NCI-H460 (cell line): ENCODE measurements around the gene APP. TPM values are rescaled to one million over a fixed set of nuclear protein-coding genes. Genes with fewer than 3 reads are reported as not detected.

ENCODE experiments used
- DNase-seq: peaks from one replicate; pipeline ENCODE4 v3.0.0-alpha.2; 2016; ENCODE audit warnings: low read depth; ENCODE audit errors: extremely low read depth
- total RNA-seq: library from RNA; depleted of rRNA; stranded (reverse); fragments of >200 nt; shearing (Covaris generic); gene quantifications from 2 replicates; pipeline ENCODE4 v1.2.3, GENCODE V29; 2014

APP gene
- total RNA-seq, 1 experiment from 2014 or later: 320 TPM

DNA sequence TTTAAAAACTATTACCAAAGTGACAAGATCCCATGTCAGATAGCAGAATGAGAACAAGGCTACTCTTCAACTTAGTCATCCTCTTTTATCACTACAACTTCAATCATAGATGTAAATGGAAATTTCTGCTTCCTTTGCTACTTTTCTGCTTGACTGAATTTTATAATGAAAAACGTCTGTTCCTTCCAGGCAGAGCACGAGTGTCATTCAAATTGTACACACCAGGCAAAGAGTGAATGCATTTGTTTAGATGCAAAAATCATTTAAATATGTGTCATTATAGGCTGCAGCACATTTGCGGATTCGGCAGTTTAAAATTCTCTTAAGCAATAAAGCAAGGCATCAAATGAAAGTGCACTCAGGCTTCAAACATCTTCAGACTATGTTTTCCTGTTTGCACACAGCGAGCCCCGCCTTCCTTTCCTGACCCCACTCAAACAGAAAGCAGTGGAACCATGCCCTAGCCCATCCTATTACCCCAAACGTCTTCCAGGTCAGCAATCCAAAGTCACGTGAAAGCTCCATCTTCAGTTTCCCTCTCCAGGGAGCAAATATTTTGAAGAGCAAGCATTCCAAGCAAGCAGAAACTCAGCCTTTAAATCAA lies 99.6 kb downstream of the APP start:
- DNase-seq: peak; percentile 26

GRCh38 chr21:26070121-26070520 lies 100.4 kb downstream of the APP start:
- no peak for DNase-seq

DNA sequence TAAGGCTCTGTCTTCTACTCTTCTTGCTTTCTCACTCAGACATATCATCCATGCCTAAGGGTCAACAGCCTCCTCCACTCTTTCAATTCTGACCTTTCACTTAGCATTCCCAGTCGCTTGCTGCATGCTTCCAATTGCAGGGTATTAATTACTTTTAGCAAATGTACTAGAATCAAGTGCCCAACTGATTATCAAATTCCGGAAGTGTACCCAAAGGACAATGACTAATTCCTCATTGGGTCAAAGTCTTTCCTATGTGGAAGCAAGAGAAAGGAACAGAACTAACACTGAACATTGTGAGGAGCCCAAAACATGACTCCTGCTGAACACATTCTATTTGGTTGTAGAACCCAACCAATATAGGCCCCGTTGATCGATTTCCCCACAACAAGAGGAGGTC lies 101.8 kb downstream of the APP start:
- no peak for DNase-seq

DNA sequence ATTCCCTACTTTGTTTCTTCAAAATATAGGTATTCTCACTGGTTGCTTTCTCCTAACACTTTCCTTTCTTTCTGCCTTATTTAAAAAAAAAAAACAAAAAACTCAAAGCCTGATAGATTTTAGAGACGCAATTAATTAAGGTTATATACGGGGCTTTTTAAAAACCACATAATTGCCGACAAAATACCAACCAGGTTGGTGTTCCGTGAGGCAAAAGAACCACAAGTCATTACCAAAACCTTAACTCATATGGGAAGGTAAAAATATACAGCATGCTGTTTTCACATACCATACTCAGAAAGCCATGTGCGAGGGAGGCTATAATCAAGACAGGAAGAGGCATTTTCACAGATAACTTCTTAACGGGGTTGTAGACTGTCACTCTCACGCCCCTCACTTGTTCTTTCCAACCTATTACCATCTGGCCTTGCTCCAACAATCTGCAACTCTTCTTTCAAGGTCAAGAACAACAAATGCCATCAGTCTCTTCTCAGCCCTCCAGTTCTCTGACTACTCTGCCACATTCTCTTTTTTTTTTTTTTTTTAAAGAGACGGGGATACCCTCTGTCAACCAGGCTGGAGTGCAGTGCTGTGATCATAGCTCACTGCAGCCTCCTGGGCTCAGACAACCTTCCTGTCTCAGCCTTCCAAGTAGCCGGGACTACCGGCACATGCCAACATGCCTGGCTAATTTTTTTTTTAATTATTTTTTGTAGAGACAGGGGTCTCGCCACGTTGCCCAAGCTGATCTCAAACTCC lies 102.6 kb downstream of the APP start:
- no peak for DNase-seq

DNA sequence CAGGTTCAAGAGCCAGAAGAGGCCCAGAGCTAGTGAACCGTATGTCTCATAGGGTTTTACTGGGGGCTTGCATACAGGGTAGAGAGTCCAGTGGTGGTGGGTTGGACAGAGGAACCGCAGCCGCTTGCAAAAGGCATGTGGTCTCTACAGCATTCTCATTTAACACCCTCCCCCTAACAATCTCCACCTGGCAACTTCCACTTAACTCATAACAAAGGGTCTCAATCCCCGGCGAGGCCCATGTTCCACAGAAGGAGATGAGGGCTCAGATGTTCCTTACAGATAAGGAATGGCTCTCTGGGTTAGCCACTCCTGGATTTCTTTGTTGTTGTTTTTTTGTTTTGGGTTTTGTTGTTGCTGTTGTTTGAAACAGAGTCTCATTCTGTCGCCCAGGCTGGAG lies 106.1 kb downstream of the APP start:
- no peak for DNase-seq

DNA sequence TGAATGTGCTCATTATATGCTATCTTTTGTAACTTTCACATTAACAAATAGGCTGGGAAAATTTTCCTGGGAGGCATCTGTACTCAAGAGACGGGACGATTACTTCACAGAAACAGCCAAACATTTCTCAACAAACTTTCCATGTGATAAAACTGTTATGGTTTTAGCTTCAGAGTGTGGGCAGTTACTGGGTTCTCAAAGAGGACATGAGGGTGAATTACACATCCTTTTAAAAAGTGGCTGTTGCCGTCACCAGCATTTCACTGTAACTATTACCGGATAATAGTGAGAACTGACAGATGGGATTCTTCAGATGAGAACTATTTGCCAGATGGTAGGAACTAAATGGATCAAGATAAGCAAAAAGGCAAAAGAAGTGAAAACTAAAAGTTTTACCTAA lies 109.1 kb downstream of the APP start:
- DNase-seq: no peak

DNA sequence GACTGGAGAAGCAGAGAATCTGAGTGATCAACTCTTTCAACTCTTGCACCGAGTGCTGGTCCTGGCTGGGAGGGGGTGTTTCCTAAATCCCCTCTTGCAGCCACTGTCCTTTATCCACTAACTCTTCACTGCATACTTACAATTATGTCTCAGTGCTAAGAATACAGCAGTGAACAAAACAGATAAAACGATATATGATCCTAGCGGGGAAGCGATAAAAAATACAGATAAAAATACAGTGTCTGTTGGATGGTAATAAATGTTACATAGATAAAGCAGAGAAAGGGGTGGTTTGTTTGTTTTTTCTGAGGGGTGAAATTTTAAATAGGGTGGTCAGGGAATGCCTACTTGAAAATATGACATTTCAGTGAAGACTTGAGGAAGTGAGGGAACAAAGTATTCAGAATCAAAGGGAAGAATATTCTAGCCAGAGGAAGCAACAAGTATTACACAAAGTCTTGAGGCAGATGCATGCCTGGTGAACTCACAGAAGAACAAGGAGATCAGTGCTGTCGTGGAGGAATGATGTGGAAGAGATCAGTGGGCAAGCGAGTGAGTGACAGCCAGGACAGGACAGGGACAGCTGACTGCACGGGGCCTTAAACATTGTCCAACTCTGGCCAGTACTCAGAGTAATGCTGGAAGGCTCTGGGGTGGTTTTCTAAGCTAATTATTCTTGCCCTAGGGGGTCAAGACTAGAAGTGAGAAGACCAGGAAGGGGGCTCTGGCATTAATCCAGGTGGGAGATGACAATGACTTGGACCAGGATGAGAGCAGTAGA lies 110.0 kb downstream of the APP start:
- DNase-seq: no peak

DNA sequence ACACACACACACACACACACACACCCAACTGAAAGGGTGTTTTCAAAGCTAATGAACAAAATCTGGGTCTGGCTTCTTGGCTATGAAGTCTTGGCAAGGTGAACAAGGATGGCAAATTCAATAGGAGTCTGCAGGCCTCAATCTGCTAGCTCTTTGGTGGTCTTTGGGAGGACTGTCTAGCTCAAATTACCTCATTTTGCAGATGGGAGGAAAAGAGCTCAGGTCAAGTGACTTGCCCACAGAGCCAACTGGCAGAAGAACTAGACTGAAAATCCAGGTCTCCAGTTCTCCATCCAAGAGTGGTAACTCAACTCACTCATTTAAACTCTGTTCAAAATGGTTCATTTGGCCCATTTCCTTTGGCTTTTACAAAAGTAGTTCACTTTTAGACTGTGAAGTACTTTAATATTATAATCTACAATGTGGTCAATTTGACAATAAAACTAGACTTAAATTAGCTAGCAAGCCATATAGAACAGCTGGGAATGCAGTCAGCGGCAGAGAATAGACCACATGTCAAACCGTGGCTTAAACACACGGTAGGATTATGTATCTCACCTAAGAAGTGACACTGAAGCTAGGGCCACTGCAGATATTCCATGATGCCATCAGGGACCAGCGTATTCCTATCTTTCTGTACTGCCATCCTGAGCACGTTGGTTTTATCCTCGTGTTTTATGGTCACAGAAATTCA lies 112.9 kb downstream of the APP start:
- DNase-seq: no peak

DNA sequence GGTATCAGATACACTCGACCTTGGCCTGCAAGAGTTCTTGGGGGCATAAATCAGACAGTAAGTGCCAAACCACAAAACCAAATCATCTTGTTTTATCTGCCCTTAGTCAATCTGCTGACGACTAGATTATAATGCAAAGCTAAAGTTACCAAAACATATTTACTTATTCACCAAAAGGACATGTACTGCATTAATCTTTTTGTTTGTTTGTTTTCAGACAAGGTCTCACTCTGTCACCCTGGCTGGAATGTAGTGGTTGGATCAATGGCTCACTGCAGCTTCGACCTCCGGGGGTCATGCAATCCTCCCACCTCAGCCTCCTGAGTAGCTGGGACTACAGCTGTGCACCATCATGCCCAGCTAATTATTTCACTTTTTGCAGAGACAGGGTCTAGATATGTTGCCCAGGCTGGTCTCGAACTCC lies 114.7 kb downstream of the APP start:
- DNase-seq: no peak

GRCh38 chr21:26055010-26055409 lies 115.6 kb downstream of the APP start:
- DNase-seq: no peak

GRCh38 chr21:26052057-26052456 lies 118.5 kb downstream of the APP start:
- no peak for DNase-seq

- DNase-seq: no peak
These were observed 119.7 kb downstream of the APP start for GRCh38 chr21:26050857-26051256.

DNA sequence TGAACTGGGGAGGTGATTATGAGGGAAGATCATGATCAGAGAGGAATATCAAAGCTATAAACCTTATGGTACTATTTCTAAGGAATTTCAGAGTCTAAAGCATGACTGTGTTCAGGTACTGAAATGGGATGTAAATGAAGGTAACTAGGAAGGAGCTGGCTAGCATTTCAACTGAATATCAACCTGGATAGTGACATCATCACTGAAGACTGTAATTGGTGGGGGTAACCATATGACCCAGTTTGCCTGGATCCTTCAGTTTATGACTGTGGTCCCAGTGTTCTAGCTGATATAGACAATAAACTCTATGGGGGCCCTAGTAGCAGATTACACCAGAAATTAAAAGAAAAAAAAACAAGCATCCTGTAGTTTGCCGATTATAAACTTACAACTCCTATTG lies 120.8 kb downstream of the APP start:
- no peak for DNase-seq

- DNase-seq: no peak
These were observed 123.1 kb downstream of the APP start for GRCh38 chr21:26047279-26047967.

DNA sequence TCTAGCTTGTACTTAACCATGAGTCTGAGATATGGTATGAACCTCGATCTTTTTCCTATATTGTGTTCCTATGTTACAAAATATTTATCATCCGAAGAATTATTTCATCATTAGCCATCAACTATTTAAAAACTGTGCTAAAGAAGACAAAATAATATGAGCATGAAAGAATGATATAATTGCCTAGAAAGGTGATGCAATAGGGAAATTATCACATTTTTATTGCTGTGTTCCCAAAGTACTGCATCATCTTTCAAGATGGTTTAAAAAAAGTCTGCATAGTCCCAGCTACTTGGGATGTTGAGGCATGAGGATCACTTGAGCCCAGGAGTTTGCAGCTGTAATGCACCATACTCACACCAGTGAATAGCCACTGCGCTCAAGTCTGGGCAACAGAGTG lies 126.7 kb downstream of the APP start:
- no peak for DNase-seq

DNA sequence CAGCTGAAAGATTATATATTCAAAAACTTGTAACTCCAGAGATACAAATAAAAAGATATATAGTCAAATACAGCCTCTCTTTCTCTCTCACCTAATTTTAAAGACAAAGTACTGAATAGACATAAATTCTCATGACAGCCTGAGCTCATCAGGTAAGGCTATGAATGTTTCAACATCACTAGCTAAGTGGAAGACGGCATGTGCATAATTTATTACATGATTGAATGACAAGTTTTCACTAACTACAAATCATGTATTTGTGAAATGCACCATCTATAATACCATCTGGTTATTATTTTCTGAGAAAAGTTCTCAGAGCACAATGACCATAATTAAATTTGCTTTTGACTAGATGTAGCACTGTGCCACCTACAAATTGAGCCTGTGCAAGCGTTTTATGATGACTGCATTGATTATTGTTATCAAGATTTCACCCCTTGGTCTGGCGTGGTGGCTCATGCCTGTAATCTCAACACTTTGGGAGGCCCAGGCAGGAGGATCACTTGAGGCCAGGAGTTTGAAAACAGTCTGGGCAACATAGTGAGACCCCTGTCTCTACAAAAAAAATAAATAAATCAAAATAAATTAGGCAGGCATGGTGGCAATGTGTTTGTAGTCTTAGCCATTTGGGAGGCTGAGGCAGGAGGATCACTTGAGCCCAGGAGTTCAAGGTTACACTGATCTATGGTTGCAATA lies 128.2 kb downstream of the APP start:
- DNase-seq: no peak

DNA sequence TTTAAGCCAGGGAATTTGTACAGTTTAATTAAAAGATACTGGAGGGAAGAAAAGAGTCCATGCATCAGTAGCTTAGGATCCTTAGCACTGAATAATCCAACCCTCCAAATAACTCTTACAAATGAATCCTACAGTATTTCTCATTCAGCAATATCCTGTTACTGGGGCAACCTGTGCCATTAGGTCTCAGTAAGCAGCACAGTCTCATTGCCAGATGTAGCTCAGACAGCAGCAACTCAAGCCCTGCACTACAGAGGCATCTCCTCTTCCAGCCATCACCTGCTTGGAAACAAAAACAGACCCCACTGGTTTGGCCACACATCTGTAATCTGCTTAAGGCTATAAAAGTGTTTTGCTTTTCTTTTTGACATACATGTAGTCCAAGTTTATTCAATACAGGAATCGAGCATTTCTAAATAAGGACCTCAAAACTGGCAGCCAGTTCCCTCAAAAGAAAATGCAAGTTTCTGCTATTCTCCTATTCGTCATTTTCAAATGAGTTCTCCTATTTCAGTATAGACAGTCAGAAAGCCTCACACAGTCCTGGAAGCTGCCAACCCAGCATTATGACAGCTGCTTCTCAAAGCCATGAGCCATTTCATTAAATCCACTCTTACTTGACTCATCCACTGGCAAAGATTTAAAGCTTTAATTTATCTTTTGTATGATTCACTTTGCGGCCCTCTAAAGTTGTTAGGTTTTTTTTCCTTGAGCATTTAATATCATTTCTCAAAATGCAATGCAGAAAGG lies 129.0 kb downstream of the APP start:
- no peak for DNase-seq

DNA sequence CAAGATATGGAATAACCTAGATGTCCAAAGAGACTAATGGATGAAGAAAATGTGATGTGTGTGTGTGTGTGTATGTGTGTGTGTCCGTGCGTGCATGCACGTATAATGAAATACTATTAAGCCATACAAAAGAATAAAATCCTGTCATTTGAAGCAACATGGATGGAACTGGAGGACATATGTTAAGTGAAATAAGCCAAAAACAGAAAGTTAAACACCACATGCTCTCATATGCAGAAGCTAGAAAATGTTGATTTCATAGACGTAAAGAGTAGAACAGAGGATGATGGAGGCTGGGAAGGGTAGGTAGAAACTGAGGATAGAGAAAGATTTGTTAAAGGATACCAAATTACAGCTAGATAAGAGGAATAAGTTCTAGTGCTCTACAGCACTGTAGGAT lies 133.7 kb downstream of the APP start:
- DNase-seq: no peak

- no peak for DNase-seq
These were observed 138.3 kb downstream of the APP start for GRCh38 chr21:26032263-26032662.
